Measurements from ENCODE around the gene RARB. TPM values are rescaled to one million over a fixed set of nuclear protein-coding genes. Genes with fewer than 3 reads are reported as not detected.

RARB gene
- total and polyA plus RNA-seq, 4 donors, result 1.5 to 24.5 (median 4.1) TPM

DNA sequence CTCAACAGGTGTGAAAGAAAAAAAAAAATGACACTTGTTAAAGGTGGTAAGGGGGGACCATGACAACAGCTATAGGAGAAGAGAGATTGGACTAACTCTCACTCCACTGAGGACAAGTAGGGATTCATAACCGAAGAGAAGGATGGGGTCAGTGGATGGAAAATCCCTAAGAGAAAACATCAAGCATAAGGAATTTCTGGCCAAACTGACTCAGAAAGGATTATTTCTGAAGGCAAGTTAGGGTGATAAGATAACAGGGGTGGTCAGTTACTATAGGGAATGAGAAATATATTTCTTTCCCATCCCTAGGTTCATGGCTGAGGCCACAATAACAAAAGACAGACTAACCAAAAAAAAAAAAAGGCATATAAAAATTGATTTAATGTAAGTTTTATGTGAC, 9.5 kb upstream of the RARB start:
- peaks cover 0 to 2% (median 0%) of the 10 kb centered on the region in 4 donors for H3K9me3 ChIP-seq (ENCODE audit: control insufficient read depth in 4 of 4, insufficient read depth in 3 of 4, low read length in 3 of 4)
- H3K27me3 ChIP-seq (ENCODE audit: control insufficient read depth in 3 of 3, insufficient read depth in 3 of 3, low read length in 2 of 3), result no peaks in the 10 kb centered on the region
- H3K36me3 ChIP-seq (ENCODE audit: control insufficient read depth in 4 of 4, insufficient read depth in 4 of 4, low read length in 4 of 4), result no peaks in the 10 kb centered on the region
- ATAC-seq (ENCODE audit: insufficient read depth, low FRiP score) (no peak), DNase-seq (no peak)
- TF ChIP-seq CTCF (IDR thresholded peaks at IDR 0.05; ENCODE audit: control extremely low read depth, extremely low read depth), result no peak
- H3K4me3 ChIP-seq, result no peak overlapping the region
- H3K4me1 ChIP-seq (ENCODE audit: control insufficient read depth in 5 of 5, insufficient read depth in 5 of 5, low read length in 5 of 5), result no peaks in the 10 kb centered on the region
- H3K27ac ChIP-seq (ENCODE audit: low read depth in 1 of 2, low read length in 1 of 2), result no peak overlapping the region
- H3K9ac ChIP-seq (ENCODE audit: insufficient read depth in 1 of 2, low read length in 2 of 2), result no peak overlapping the region
- 94 to 100% methylated on average over 1 of the region's 1 CpG for WGBS, 2 donors

DNA sequence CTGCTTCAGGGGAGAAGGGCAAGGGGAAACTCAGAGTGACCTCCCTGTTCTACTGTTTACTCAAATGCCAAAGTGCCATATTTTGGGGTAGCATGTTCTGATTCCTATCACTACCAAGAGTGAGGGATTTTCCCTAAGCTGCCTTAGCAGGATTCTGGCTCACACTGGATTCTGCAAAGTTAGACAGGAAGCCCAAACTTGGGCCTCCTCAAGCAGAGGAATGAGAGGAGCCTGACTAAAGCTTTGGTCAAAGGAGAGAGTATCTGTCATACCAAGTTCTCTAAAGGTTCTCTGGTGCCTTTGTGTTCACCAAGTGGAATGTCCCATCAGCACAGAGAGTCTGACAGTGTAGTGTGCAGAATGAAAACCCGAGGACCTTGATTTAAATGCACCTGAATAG, 8.8 kb upstream of the RARB start:
- Histone ChIP-seq H3K4me3 (no peak overlapping the region), H3K27me3 (ENCODE audit: control insufficient read depth in 3 of 3, insufficient read depth in 3 of 3, low read length in 2 of 3) (no peaks in the 10 kb centered on the region), H3K27ac (ENCODE audit: low read depth in 1 of 2, low read length in 1 of 2) (no peak overlapping the region), H3K9ac (ENCODE audit: insufficient read depth in 1 of 2, low read length in 2 of 2) (no peak overlapping the region), H3K4me1 (ENCODE audit: control insufficient read depth in 5 of 5, insufficient read depth in 5 of 5, low read length in 5 of 5) (peaks cover 0 to 4% (median 0%) of the 10 kb centered on the region in 5 donors), H3K9me3 (ENCODE audit: control insufficient read depth in 4 of 4, insufficient read depth in 3 of 4, low read length in 3 of 4) (peaks cover 0 to 2% (median 0%) of the 10 kb centered on the region in 4 donors), H3K36me3 (ENCODE audit: control insufficient read depth in 4 of 4, insufficient read depth in 4 of 4, low read length in 4 of 4) (no peaks in the 10 kb centered on the region)
- no peak for TF ChIP-seq CTCF (IDR thresholded peaks at IDR 0.05; ENCODE audit: control extremely low read depth, extremely low read depth)
- ATAC-seq (ENCODE audit: insufficient read depth, low FRiP score) (no peak), DNase-seq (no peak)
- 80 to 81% methylated on average over 1 of the region's 1 CpG for WGBS, 2 donors

GRCh38 chr3:25420147-25420546, 7.9 kb upstream of the RARB start:
- TF ChIP-seq CTCF (IDR thresholded peaks at IDR 0.05; ENCODE audit: control extremely low read depth, extremely low read depth), result no peak
- ATAC-seq (ENCODE audit: insufficient read depth, low FRiP score), result no peak
- Histone ChIP-seq H3K9ac (ENCODE audit: insufficient read depth in 1 of 2, low read length in 2 of 2) (no peak overlapping the region), H3K36me3 (ENCODE audit: control insufficient read depth in 4 of 4, insufficient read depth in 4 of 4, low read length in 4 of 4) (no peaks in the 10 kb centered on the region), H3K9me3 (ENCODE audit: control insufficient read depth in 4 of 4, insufficient read depth in 3 of 4, low read length in 3 of 4) (peaks cover 0 to 2% (median 0%) of the 10 kb centered on the region in 4 donors), H3K4me1 (ENCODE audit: control insufficient read depth in 5 of 5, insufficient read depth in 5 of 5, low read length in 5 of 5) (peaks cover 0 to 10% (median 0%) of the 10 kb centered on the region in 5 donors), H3K27ac (ENCODE audit: low read depth in 1 of 2, low read length in 1 of 2) (no peak overlapping the region), H3K27me3 (ENCODE audit: control insufficient read depth in 3 of 3, insufficient read depth in 3 of 3, low read length in 2 of 3) (no peaks in the 10 kb centered on the region), H3K4me3 (no peak overlapping the region)
- no peak for DNase-seq

GRCh38 chr3:25420885-25421284, 7.2 kb upstream of the RARB start:
- Histone ChIP-seq H3K9me3 (ENCODE audit: control insufficient read depth in 4 of 4, insufficient read depth in 3 of 4, low read length in 3 of 4) (peaks cover 0 to 2% (median 0%) of the 10 kb centered on the region in 4 donors), H3K9ac (ENCODE audit: insufficient read depth in 1 of 2, low read length in 2 of 2) (no peak overlapping the region), H3K27ac (ENCODE audit: low read depth in 1 of 2, low read length in 1 of 2) (no peak overlapping the region), H3K27me3 (ENCODE audit: control insufficient read depth in 3 of 3, insufficient read depth in 3 of 3, low read length in 2 of 3) (no peaks in the 10 kb centered on the region), H3K4me1 (ENCODE audit: control insufficient read depth in 5 of 5, insufficient read depth in 5 of 5, low read length in 5 of 5) (peaks cover 0 to 10% (median 3%) of the 10 kb centered on the region in 5 donors), H3K4me3 (no peak overlapping the region), H3K36me3 (ENCODE audit: control insufficient read depth in 4 of 4, insufficient read depth in 4 of 4, low read length in 4 of 4) (no peaks in the 10 kb centered on the region)
- ATAC-seq (ENCODE audit: insufficient read depth, low FRiP score), result no peak
- no peak for TF ChIP-seq CTCF (IDR thresholded peaks at IDR 0.05; ENCODE audit: control extremely low read depth, extremely low read depth)
- no peak for DNase-seq
